Measurements from ENCODE around the gene GLO1. TPM values are rescaled to one million over a fixed set of nuclear protein-coding genes. Genes with fewer than 3 reads are reported as not detected.

GLO1 gene
- polyA plus RNA-seq, 1 experiment: 123 TPM

DNA sequence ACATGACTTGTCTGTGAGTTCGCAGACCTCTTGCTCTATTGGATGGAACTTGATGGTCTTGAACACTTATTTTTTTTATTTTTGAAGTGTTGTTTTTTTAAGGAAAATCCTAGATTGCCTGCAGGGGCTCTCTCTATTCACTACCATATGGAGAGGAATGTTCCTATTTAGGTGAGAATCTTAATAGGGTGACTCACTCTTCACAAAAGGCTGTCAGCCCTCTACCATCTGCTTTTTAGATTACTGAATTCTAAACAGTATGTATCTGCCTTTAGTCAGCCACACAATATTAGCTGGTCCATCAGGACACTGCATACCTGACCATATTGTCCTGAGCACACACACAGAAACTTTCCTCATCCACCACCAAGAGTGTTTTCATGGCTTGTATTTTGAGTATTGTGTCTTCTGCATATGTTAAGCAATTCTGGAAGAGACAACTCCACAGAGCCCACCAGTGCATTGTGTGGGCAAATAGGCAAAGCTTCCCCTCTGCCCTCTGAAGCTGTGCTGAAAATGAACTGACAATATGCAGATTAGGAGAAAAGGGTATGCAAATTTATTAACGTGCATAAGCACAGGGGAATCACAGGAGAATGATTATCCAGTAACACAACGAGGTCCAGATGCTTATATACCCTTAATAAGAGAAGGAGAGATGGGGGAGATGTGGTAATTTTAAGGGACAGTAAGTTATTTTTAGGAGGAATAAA lies 56.6 kb downstream of the GLO1 start:
- no peak for DNase-seq (ENCODE audit: low read depth, low spot score)
- H3K4me3 ChIP-seq (ENCODE audit: low read depth, low read length): no peak overlapping the region
- H3K27me3 ChIP-seq (ENCODE audit: control insufficient read depth, insufficient read depth, low read length): no peaks in the 10 kb centered on the region
- H3K9me3 ChIP-seq (ENCODE audit: control insufficient read depth, insufficient read depth, low read length): no peaks in the 10 kb centered on the region
- CTCF ChIA-PET: no interaction called here
- no peak overlapping the region for H3K27ac ChIP-seq (ENCODE audit: low read depth, low read length)
- TF ChIP-seq, protein P1, sequence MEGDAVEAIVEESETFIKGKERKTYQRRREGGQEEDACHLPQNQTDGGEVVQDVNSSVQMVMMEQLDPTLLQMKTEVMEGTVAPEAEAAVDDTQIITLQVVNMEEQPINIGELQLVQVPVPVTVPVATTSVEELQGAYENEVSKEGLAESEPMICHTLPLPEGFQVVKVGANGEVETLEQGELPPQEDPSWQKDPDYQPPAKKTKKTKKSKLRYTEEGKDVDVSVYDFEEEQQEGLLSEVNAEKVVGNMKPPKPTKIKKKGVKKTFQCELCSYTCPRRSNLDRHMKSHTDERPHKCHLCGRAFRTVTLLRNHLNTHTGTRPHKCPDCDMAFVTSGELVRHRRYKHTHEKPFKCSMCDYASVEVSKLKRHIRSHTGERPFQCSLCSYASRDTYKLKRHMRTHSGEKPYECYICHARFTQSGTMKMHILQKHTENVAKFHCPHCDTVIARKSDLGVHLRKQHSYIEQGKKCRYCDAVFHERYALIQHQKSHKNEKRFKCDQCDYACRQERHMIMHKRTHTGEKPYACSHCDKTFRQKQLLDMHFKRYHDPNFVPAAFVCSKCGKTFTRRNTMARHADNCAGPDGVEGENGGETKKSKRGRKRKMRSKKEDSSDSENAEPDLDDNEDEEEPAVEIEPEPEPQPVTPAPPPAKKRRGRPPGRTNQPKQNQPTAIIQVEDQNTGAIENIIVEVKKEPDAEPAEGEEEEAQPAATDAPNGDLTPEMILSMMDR (IDR thresholded peaks at IDR 0.05; ENCODE audit: low read depth, low read length): no peak
- POLR2A ChIA-PET: no interaction called here

DNA sequence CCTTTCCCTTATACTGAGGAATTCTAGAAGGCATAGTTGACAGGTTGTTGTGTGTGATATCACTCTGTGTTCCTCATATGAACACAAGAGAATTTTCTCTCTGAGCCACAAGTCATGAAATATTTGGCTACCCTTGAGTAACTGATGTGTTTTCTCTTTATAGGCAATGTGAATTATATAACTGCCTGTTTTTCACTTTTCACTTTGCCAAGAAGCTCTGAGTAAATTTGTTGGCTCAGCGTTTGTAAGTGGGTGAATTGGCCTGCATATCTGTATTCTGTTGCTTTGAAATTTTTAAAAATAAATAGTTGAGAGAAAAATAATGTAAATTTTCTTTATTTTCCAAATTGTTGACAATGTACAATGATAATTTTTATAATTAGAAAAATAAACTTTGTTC lies 58.0 kb downstream of the GLO1 start:
- CTCF ChIA-PET: no interaction called here
- no peak overlapping the region for H3K27ac ChIP-seq (ENCODE audit: low read depth, low read length)
- no peak for DNase-seq (ENCODE audit: low read depth, low spot score)
- H3K4me3 ChIP-seq (ENCODE audit: low read depth, low read length): no peak overlapping the region
- TF ChIP-seq, protein P1 (IDR thresholded peaks at IDR 0.05; ENCODE audit: low read depth, low read length): no peak
- no peaks in the 10 kb centered on the region for H3K27me3 ChIP-seq (ENCODE audit: control insufficient read depth, insufficient read depth, low read length)
- no peaks in the 10 kb centered on the region for H3K9me3 ChIP-seq (ENCODE audit: control insufficient read depth, insufficient read depth, low read length)
- POLR2A ChIA-PET: no interaction called here

DNA sequence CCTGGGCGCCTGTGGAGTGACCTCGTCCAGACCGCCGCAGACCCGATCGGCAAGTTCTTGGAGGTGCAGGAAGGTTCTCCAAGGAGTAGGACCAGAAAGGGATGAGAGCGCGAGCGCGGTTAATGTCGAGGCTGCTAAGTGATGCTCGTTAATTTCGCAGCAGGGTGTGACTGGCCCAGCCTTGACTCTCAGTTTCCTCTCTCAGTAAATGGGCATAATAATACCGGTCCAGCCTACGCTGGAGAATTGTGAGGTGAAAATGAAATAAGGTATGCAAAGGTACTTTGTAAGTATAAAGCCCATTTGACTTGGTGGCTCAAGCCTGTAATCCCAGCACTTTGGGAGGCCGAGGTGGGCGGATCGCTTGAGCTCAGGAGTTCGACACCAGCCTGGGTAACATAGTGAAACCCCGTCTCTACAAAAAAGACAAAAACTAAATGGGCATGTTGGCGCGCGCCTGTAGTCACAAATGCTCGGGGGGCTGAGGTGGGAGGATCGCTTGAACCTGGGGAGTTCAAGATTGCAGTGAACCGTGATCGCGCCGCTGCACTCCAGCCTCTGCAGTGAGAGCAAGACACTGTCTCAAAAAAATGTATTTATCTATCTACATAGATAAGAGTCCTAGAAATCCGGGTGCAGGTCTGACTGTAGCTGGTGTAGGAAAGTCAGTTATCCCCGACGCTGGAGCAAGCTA lies 62.6 kb downstream of the GLO1 start:
- ChIA-PET POLR2A (no interaction called here), CTCF (no interaction called here)
- H3K4me3 ChIP-seq (ENCODE audit: low read depth, low read length): peak overlapping the region; percentile 89
- H3K27me3 ChIP-seq (ENCODE audit: control insufficient read depth, insufficient read depth, low read length): no peaks in the 10 kb centered on the region
- no peak for DNase-seq (ENCODE audit: low read depth, low spot score)
- H3K27ac ChIP-seq (ENCODE audit: low read depth, low read length): peak overlapping the region; percentile 90
- no peaks in the 10 kb centered on the region for H3K9me3 ChIP-seq (ENCODE audit: control insufficient read depth, insufficient read depth, low read length)
- TF ChIP-seq, protein P1 (IDR thresholded peaks at IDR 0.05; ENCODE audit: low read depth, low read length): no peak

DNA sequence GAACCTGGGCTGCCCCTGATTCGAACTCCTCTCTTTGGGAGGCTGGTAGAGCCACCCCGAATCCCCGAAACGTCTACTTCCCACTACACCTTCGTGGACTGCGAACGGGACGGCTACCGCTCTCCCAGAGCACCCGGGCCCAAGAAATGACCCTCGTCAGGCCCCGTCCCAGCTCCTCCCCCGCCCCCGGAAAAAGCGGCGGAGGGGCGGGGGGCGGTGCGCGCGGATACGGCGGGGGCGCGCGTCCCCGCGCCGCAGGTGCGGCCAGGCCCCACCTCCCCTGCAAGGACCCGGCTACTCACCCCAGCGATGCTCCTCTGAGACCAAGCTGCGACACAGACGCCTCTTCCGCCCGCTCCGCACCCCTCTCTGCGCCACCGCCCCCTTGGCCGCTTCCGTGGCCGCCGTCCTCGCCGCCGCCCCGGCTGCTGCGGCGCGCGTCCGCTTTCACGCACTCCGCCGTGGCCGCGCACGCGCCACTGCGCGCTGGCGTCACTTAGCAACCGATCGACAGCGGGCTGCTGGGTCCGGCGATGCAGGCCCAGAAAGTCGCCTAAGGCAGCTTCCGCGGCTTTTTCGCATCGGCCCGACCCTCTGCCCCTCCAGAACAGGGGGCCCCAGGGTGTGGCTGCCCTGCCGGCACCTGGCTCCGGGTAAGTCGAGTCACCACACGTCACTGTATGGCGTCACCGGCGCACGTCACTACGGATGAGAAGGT lies 63.3 kb downstream of the GLO1 start, which contains the start of gene BTBD9:
BTBD9 (minus strand) TSS at position 432 of the 718 bp plus-strand sequence.
- POLR2A ChIA-PET: interaction anchor here (0.6 to 1.0 kb wide), 4 partner anchors 11 to 69 kb away, joined by 3 to 11 read pairs (median 6); no protein-coding TSS in a partner anchor

More for the DNA sequence above, 63.3 kb downstream of the GLO1 start, which contains the start of gene BTBD9:
- DNase-seq (ENCODE audit: low read depth, low spot score): peak; percentile 36
- Histone ChIP-seq H3K27ac (ENCODE audit: low read depth, low read length) (peak within 1 kb of the TSS; percentile 90), H3K4me3 (ENCODE audit: low read depth, low read length) (peak within 1 kb of the TSS; percentile 89), H3K27me3 (ENCODE audit: control insufficient read depth, insufficient read depth, low read length) (no peaks in the 10 kb centered on the region), H3K9me3 (ENCODE audit: control insufficient read depth, insufficient read depth, low read length) (no peaks in the 10 kb centered on the region)
- TF ChIP-seq, protein P1 (IDR thresholded peaks at IDR 0.05; ENCODE audit: low read depth, low read length): no peak
- CTCF ChIA-PET: no interaction called here
